H1 (cell line): ENCODE measurements around the gene CLDN16.

Source experiments
- BRCA1 ChIP-seq: IDR thresholded peaks from 2 replicates; pipeline ENCODE4 v1.6.1; 2012; ENCODE audit warnings: low read depth, low read length, improper control_type of control experiment
- CBX5 ChIP-seq: fragments of 300-800, 300-1000 bp; sonication (generic); IDR thresholded peaks from 2 replicates; pipeline ENCODE4 v1.7.1; 2016; ENCODE audit warnings: antibody characterized with exemption, low read length, low read depth
- CREB1 ChIP-seq: IDR thresholded peaks from 2 replicates; pipeline ENCODE4 v1.6.1; 2012; ENCODE audit warnings: inconsistent platforms
- CTCF ChIP-seq, 3 experiments: IDR thresholded peaks; 1 replicate in 2 of 3; 2 replicates in 1 of 3; pipeline versions ENCODE4 v1.5.1 to v1.6.1; 2011; ENCODE audit warnings: low read length in 3 of 3, mild to moderate bottlenecking in 3 of 3, inconsistent platforms in 2 of 3, low read depth in 1 of 3, moderate library complexity in 1 of 3; ENCODE audit not compliant: insufficient read depth in 1 of 3; ENCODE audit errors: control extremely low read depth in 1 of 3
- HDAC2 ChIP-seq, 2 experiments: fragments of 300-600 bp in 1 of 2; sonication (generic) in 1 of 2; IDR thresholded peaks; 2 replicates each; pipeline ENCODE4 v1.6.1; 2011 to 2012; ENCODE audit warnings: low read depth in 2 of 2, low read length in 2 of 2, mild to moderate bottlenecking in 2 of 2, moderate library complexity in 2 of 2, borderline replicate concordance in 1 of 2, inconsistent platforms in 1 of 2
- KDM5A ChIP-seq: fragments of 200-600 bp; IDR thresholded peaks from 2 replicates; pipeline ENCODE4 v1.7.1; 2012; ENCODE audit warnings: mild to moderate bottlenecking, low read length, inconsistent platforms, mixed read lengths
- MAX ChIP-seq: IDR thresholded peaks from 2 replicates; pipeline ENCODE4 v1.6.1; 2012; ENCODE audit warnings: inconsistent platforms
- POLR2A ChIP-seq, 2 experiments: IDR thresholded peaks; 1 replicate in 1 of 2; 2 replicates in 1 of 2; pipeline ENCODE4 v1.6.1; 2011; ENCODE audit warnings: low read depth in 2 of 2, low read length in 2 of 2, mild to moderate bottlenecking in 2 of 2; ENCODE audit errors: control extremely low read depth in 1 of 2
- SUZ12 ChIP-seq: fragments of 200-600 bp; sonication (generic); IDR thresholded peaks from 2 replicates; pipeline ENCODE4 v1.6.1; 2012; ENCODE audit warnings: mild to moderate bottlenecking, inconsistent platforms, low read length, moderate library complexity, mixed read lengths

- TF ChIP-seq BRCA1 = no peak
- TF ChIP-seq CTCF (IDR thresholded peaks at IDR 0.05; ENCODE audit: control extremely low read depth in 1 of 3, insufficient read depth in 1 of 3, low read depth in 1 of 3, low read length in 3 of 3) = no peak
- no peak for TF ChIP-seq POLR2A (IDR thresholded peaks at IDR 0.05; ENCODE audit: control extremely low read depth in 1 of 2, low read depth in 2 of 2, low read length in 2 of 2)
- TF ChIP-seq KDM5A = no peak
- no peak for TF ChIP-seq SUZ12
- TF ChIP-seq HDAC2 (IDR thresholded peaks at IDR 0.05; ENCODE audit: borderline replicate concordance in 1 of 2, low read depth in 2 of 2, low read length in 2 of 2) = no peak
- TF ChIP-seq MAX = no peak
- no peak for TF ChIP-seq CREB1
- no peak for TF ChIP-seq CBX5
Measured at GRCh38 chr3:190360228-190360627, 27.7 kb upstream of the CLDN16 start.
